Keratinocyte (primary cell): ENCODE measurements around the gene PADI1. TPM values are rescaled to one million over a fixed set of nuclear protein-coding genes. Genes with fewer than 3 reads are reported as not detected.

Source experiments
- DNase-seq: peaks from one replicate; pipeline ENCODE4 v3.0.0-alpha.2; 2011; ENCODE audit warnings: low read depth, missing footprints, low spot score
- FAIRE-seq: peaks from 2 replicates; lab custom pipeline; 2011; peaks lifted over from hg19 to GRCh38; lab: Jason Lieb, UNC
- H2AFZ ChIP-seq: 2 replicates; pipeline ENCODE4 v1.6.0; 2012; ENCODE audit warnings: low read length, control low read depth, inconsistent platforms; ENCODE audit not compliant: control insufficient read depth
- H3K27ac ChIP-seq: 2 replicates; pipeline ENCODE4 v1.5.1; 2011; ENCODE audit warnings: low read length; ENCODE audit not compliant: control insufficient read depth, insufficient read depth
- H3K27me3 ChIP-seq: 3 replicates; pipeline ENCODE4 v1.6.0; 2011; ENCODE audit warnings: low read length; ENCODE audit not compliant: control insufficient read depth, insufficient read depth; ENCODE audit errors: extremely low read depth
- H3K36me3 ChIP-seq, 2 experiments: 2 replicates in 1 of 2; 3 replicates in 1 of 2; pipeline ENCODE4 v1.5.1; 2011; ENCODE audit warnings: low read length in 2 of 2, mild to moderate bottlenecking in 1 of 2; ENCODE audit not compliant: control insufficient read depth in 2 of 2, insufficient read depth in 2 of 2; ENCODE audit errors: extremely low read depth in 1 of 2
- H3K4me1 ChIP-seq: 3 replicates; pipeline ENCODE4 v1.5.1; 2011; ENCODE audit warnings: low read length; ENCODE audit not compliant: control insufficient read depth, insufficient read depth; ENCODE audit errors: extremely low read depth
- H3K4me2 ChIP-seq: 3 replicates; pipeline ENCODE4 v1.6.0; 2011; ENCODE audit warnings: low read depth, low read length; ENCODE audit not compliant: control insufficient read depth, insufficient read depth; ENCODE audit errors: extremely low read depth
- H3K4me3 ChIP-seq, 3 experiments: fragments of 200-600 bp in 1 of 3; sonication (generic) in 1 of 3; 2 replicates in 2 of 3; 3 replicates in 1 of 3; pipeline ENCODE4 v1.5.1; 2011 to 2016; ENCODE audit warnings: low read length in 3 of 3, mild to moderate bottlenecking in 3 of 3, control low read depth in 2 of 3, inconsistent platforms in 1 of 3, low read depth in 1 of 3, mixed read lengths in 1 of 3, mixed run types in 1 of 3, moderate library complexity in 1 of 3; ENCODE audit not compliant: control insufficient read depth in 2 of 3, insufficient read depth in 2 of 3; ENCODE audit errors: extremely low read depth in 1 of 3
- H3K79me2 ChIP-seq: 2 replicates; pipeline ENCODE4 v1.6.0; 2012; ENCODE audit warnings: low read length; ENCODE audit not compliant: control insufficient read depth, insufficient read depth
- H3K9ac ChIP-seq: 3 replicates; pipeline ENCODE4 v1.6.0; 2011; ENCODE audit warnings: low read length; ENCODE audit not compliant: control insufficient read depth, insufficient read depth; ENCODE audit errors: extremely low read depth
- H3K9me1 ChIP-seq: 3 replicates; pipeline ENCODE4 v1.6.0; 2011; ENCODE audit warnings: low read length; ENCODE audit not compliant: control insufficient read depth, insufficient read depth; ENCODE audit errors: extremely low read depth
- H3K9me3 ChIP-seq: 2 replicates; pipeline ENCODE4 v1.5.1; 2012; ENCODE audit warnings: low read depth, low read length; ENCODE audit not compliant: control insufficient read depth
- H4K20me1 ChIP-seq: 3 replicates; pipeline ENCODE4 v1.6.0; 2011; ENCODE audit warnings: low read length; ENCODE audit not compliant: control insufficient read depth, insufficient read depth; ENCODE audit errors: extremely low read depth
- EZH2 ChIP-seq: IDR thresholded peaks from one replicate; pipeline ENCODE4 v1.6.1; 2012; ENCODE audit warnings: inconsistent platforms, mild to moderate bottlenecking, low read length, moderate library complexity
- dilution Hi-C: fragments of 300-500 bp; cut with MboI; formaldehyde crosslinking; loops from one replicate; pipeline ENCODE4 v1.7.0; 2020; ENCODE audit warnings: low sequenced_read_pairs; ENCODE audit not compliant: extremely low pct_ligation_motif_present
- polyA plus RNA-seq, 5 experiments: library from polyadenylated mRNA; depleted of rRNA in 3 of 5; stranded (reverse) in 3 of 5; stranded (forward) in 1 of 5; unstranded in 1 of 5; fragments of >200 nt; gene quantifications; 1 replicate in 1 of 5; 2 replicates in 3 of 5; 3 replicates in 1 of 5; pipeline versions ENCODE4 v1.2.1 to v1.2.3, GENCODE V29; 2011 to 2012; ENCODE audit warnings: missing spikeins in 2 of 5, low read depth in 1 of 5, low replicate concordance in 1 of 5
- TF ChIP-seq, protein P1 (sequence below), 3 experiments: IDR thresholded peaks in 1 of 3; conservative IDR thresholded peaks in 1 of 3; optimal IDR thresholded peaks in 1 of 3; 2 replicates in 2 of 3; 3 replicates in 1 of 3; pipeline versions ENCODE3 to v1.5.1; 2011; ENCODE audit warnings: low read length in 3 of 3, mild to moderate bottlenecking in 3 of 3, moderate library complexity in 2 of 3, control low read depth in 1 of 3, inconsistent platforms in 1 of 3; ENCODE audit not compliant: insufficient read depth in 2 of 3; ENCODE audit errors: extremely low read depth in 1 of 3

The PADI1 gene
- polyA plus RNA-seq, 1 donor (not counting 4 experiments of a cell fraction or from before 2014, with no cell fraction given), result 0.96 TPM

DNA sequence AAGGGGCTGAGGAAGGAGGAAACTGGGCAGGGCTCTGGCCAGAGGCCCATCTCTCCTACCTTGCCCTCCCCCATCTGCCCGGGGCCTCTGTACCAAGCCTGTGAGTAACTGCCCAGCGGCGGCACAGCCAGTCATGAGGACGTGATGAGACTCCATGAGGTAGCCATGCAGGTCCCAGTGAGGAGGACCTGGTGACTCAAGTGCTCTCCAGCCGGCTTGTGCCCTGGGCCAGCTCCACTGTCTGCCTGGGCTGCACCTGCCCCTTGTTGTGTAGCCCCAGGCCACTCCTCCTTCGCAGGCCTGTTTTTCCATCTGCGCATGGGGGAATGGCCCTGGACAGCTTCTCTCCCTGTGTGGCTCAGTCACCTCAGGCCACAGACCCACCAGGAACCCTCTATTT lies 42.0 kb upstream of the PADI1 start:
- DNase-seq, result no peak
- Histone ChIP-seq H4K20me1 (no peaks in the 10 kb centered on the region), H3K4me2 (no peak overlapping the region), H3K9me3 (no peaks in the 10 kb centered on the region), H3K4me1 (peaks cover 5% of the 10 kb centered on the region), H3K9ac (no peak overlapping the region), H2AFZ (no peak overlapping the region), H3K27ac (no peak overlapping the region), H3K4me3 (no peak overlapping the region), H3K9me1 (no peaks in the 10 kb centered on the region), H3K79me2 (no peaks in the 10 kb centered on the region), H3K27me3 (no peaks in the 10 kb centered on the region), H3K36me3 (no peaks in the 10 kb centered on the region)
- TF ChIP-seq, protein P1, sequence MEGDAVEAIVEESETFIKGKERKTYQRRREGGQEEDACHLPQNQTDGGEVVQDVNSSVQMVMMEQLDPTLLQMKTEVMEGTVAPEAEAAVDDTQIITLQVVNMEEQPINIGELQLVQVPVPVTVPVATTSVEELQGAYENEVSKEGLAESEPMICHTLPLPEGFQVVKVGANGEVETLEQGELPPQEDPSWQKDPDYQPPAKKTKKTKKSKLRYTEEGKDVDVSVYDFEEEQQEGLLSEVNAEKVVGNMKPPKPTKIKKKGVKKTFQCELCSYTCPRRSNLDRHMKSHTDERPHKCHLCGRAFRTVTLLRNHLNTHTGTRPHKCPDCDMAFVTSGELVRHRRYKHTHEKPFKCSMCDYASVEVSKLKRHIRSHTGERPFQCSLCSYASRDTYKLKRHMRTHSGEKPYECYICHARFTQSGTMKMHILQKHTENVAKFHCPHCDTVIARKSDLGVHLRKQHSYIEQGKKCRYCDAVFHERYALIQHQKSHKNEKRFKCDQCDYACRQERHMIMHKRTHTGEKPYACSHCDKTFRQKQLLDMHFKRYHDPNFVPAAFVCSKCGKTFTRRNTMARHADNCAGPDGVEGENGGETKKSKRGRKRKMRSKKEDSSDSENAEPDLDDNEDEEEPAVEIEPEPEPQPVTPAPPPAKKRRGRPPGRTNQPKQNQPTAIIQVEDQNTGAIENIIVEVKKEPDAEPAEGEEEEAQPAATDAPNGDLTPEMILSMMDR (optimal IDR thresholded peaks at IDR 0.05 in 1 of 3, IDR thresholded peaks at IDR 0.05 in 1 of 3, conservative IDR thresholded peaks at IDR 0.05 in 1 of 3; ENCODE audit: extremely low read depth in 1 of 3, insufficient read depth in 2 of 3, low read length in 3 of 3), result no peak
- no peak for TF ChIP-seq EZH2
- dilution Hi-C loops, result no loop called here
- no peak for FAIRE-seq

GRCh38 chr1:17163371-17163770 lies 41.6 kb upstream of the PADI1 start:
- Histone ChIP-seq H3K27me3 (no peaks in the 10 kb centered on the region), H2AFZ (no peak overlapping the region), H4K20me1 (no peaks in the 10 kb centered on the region), H3K79me2 (no peaks in the 10 kb centered on the region), H3K4me1 (peaks cover 9% of the 10 kb centered on the region), H3K4me3 (no peak overlapping the region), H3K27ac (no peak overlapping the region), H3K9me1 (no peaks in the 10 kb centered on the region), H3K9me3 (no peaks in the 10 kb centered on the region), H3K9ac (no peak overlapping the region), H3K4me2 (no peak overlapping the region), H3K36me3 (no peaks in the 10 kb centered on the region)
- DNase-seq (no peak), FAIRE-seq (no peak)
- TF ChIP-seq, protein P1 (optimal IDR thresholded peaks at IDR 0.05 in 1 of 3, IDR thresholded peaks at IDR 0.05 in 1 of 3, conservative IDR thresholded peaks at IDR 0.05 in 1 of 3; ENCODE audit: extremely low read depth in 1 of 3, insufficient read depth in 2 of 3, low read length in 3 of 3), result no peak
- TF ChIP-seq EZH2, result no peak
- dilution Hi-C loops, result no loop called here
